ENCODE measurements around the gene PFDN1.

The PFDN1 gene

GRCh38 chr5:140284013-140284412 is 18.9 kb downstream of the PFDN1 start:
- Histone ChIP-seq H3K27me3 (ENCODE audit: insufficient read depth, low read length, poor library complexity) (no peaks in the 10 kb centered on the region), H3K56ac (ENCODE audit: low read length) (no peak overlapping the region), H3K4me3 (ENCODE audit: low read length) (no peak overlapping the region), H2BK120ac (ENCODE audit: low read depth, low read length) (no peak overlapping the region), H3K18ac (ENCODE audit: low read length) (no peak overlapping the region), H3K36me3 (ENCODE audit: control insufficient read depth, insufficient read depth, low read length) (no peaks in the 10 kb centered on the region), H3K4me2 (ENCODE audit: low read length) (no peak overlapping the region), H2AK5ac (ENCODE audit: low read length) (no peak overlapping the region), H2BK15ac (replicated peaks; ENCODE audit: low read depth) (no peak overlapping the region), H3K4me1 (ENCODE audit: control insufficient read depth, low read depth, low read length) (no peaks in the 10 kb centered on the region), H3K4ac (ENCODE audit: low read depth, low read length) (no peak overlapping the region), H4K8ac (ENCODE audit: low read depth, low read length) (no peak overlapping the region), H3K27ac (ENCODE audit: low read depth, low read length) (no peak overlapping the region), H3K79me2 (ENCODE audit: control insufficient read depth, insufficient read depth, low read length) (peaks cover 9% of the 10 kb centered on the region), H3K23ac (ENCODE audit: low read length) (no peak overlapping the region), H3K9ac (ENCODE audit: low read length) (no peak overlapping the region), H3K79me1 (ENCODE audit: low read length) (peaks cover 3% of the 10 kb centered on the region), H4K5ac (ENCODE audit: low read length) (no peak overlapping the region), H2BK5ac (ENCODE audit: low read length) (no peak overlapping the region)
- no peak for DNase-seq
- no CpG with 5 or more reads among the region's 3 CpGs for WGBS (ENCODE audit: extremely low coverage, insufficient coverage, low lambda C conversion rate)

DNA sequence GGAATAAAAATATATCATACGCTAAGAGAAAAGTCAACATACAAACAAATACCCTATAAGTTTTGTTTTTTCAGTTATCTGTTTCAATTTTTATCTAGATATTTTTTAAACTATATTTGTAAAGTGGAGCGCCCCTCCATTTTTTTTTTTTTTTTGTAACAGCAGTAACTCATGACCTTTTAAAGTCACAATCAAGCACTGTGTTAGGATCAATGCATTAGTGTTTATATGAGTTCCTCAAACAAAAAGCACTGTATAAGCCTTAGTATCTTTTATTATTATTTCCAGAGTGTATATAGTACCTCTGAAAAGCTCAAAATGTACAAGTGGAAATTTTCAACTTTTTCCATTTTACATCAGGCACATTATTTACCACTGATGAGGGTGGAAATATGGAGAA is 20.6 kb downstream of the PFDN1 start:
- Histone ChIP-seq H3K56ac (ENCODE audit: low read length) (no peak overlapping the region), H3K79me2 (ENCODE audit: control insufficient read depth, insufficient read depth, low read length) (peaks cover 6% of the 10 kb centered on the region), H3K27me3 (ENCODE audit: insufficient read depth, low read length, poor library complexity) (no peaks in the 10 kb centered on the region), H3K79me1 (ENCODE audit: low read length) (peaks cover 3% of the 10 kb centered on the region), H3K23ac (ENCODE audit: low read length) (no peak overlapping the region), H2BK15ac (replicated peaks; ENCODE audit: low read depth) (no peak overlapping the region), H2BK120ac (ENCODE audit: low read depth, low read length) (no peak overlapping the region), H3K27ac (ENCODE audit: low read depth, low read length) (no peak overlapping the region), H4K8ac (ENCODE audit: low read depth, low read length) (no peak overlapping the region), H4K5ac (ENCODE audit: low read length) (no peak overlapping the region), H3K4me1 (ENCODE audit: control insufficient read depth, low read depth, low read length) (no peaks in the 10 kb centered on the region), H3K36me3 (ENCODE audit: control insufficient read depth, insufficient read depth, low read length) (no peaks in the 10 kb centered on the region), H3K4me2 (ENCODE audit: low read length) (no peak overlapping the region), H2BK5ac (ENCODE audit: low read length) (no peak overlapping the region), H3K18ac (ENCODE audit: low read length) (no peak overlapping the region), H3K4ac (ENCODE audit: low read depth, low read length) (no peak overlapping the region), H3K9ac (ENCODE audit: low read length) (no peak overlapping the region), H3K4me3 (ENCODE audit: low read length) (no peak overlapping the region), H2AK5ac (ENCODE audit: low read length) (no peak overlapping the region)
- WGBS (ENCODE audit: extremely low coverage, insufficient coverage, low lambda C conversion rate): no CpG with 5 or more reads among the region's 2 CpGs
- DNase-seq: no peak

GRCh38 chr5:140275837-140276236 is 27.1 kb downstream of the PFDN1 start:
- Histone ChIP-seq H4K5ac (ENCODE audit: low read length) (no peak overlapping the region), H3K4me3 (ENCODE audit: low read length) (no peak overlapping the region), H3K79me1 (ENCODE audit: low read length) (no peaks in the 10 kb centered on the region), H3K23ac (ENCODE audit: low read length) (no peak overlapping the region), H3K27ac (ENCODE audit: low read depth, low read length) (no peak overlapping the region), H2BK120ac (ENCODE audit: low read depth, low read length) (no peak overlapping the region), H3K79me2 (ENCODE audit: control insufficient read depth, insufficient read depth, low read length) (no peaks in the 10 kb centered on the region), H3K4me1 (ENCODE audit: control insufficient read depth, low read depth, low read length) (no peaks in the 10 kb centered on the region), H3K4me2 (ENCODE audit: low read length) (no peak overlapping the region), H3K27me3 (ENCODE audit: insufficient read depth, low read length, poor library complexity) (no peaks in the 10 kb centered on the region), H4K8ac (ENCODE audit: low read depth, low read length) (no peak overlapping the region), H2BK15ac (replicated peaks; ENCODE audit: low read depth) (no peak overlapping the region), H3K36me3 (ENCODE audit: control insufficient read depth, insufficient read depth, low read length) (peaks cover 2% of the 10 kb centered on the region), H3K18ac (ENCODE audit: low read length) (no peak overlapping the region), H3K9ac (ENCODE audit: low read length) (no peak overlapping the region), H2AK5ac (ENCODE audit: low read length) (no peak overlapping the region), H2BK5ac (ENCODE audit: low read length) (no peak overlapping the region), H3K56ac (ENCODE audit: low read length) (no peak overlapping the region), H3K4ac (ENCODE audit: low read depth, low read length) (no peak overlapping the region)
- no peak for DNase-seq

- Histone ChIP-seq H3K56ac (ENCODE audit: low read length) (no peak overlapping the region), H3K4ac (ENCODE audit: low read depth, low read length) (no peak overlapping the region), H2BK5ac (ENCODE audit: low read length) (no peak overlapping the region), H4K8ac (ENCODE audit: low read depth, low read length) (no peak overlapping the region), H3K27ac (ENCODE audit: low read depth, low read length) (no peak overlapping the region), H2AK5ac (ENCODE audit: low read length) (no peak overlapping the region), H3K4me3 (ENCODE audit: low read length) (no peak overlapping the region), H2BK15ac (replicated peaks; ENCODE audit: low read depth) (no peak overlapping the region), H3K9ac (ENCODE audit: low read length) (no peak overlapping the region), H4K5ac (ENCODE audit: low read length) (no peak overlapping the region), H3K18ac (ENCODE audit: low read length) (no peak overlapping the region), H2BK120ac (ENCODE audit: low read depth, low read length) (no peak overlapping the region), H3K36me3 (ENCODE audit: control insufficient read depth, insufficient read depth, low read length) (peaks cover 2% of the 10 kb centered on the region), H3K4me2 (ENCODE audit: low read length) (no peak overlapping the region), H3K23ac (ENCODE audit: low read length) (no peak overlapping the region), H3K4me1 (ENCODE audit: control insufficient read depth, low read depth, low read length) (no peaks in the 10 kb centered on the region), H3K79me2 (ENCODE audit: control insufficient read depth, insufficient read depth, low read length) (no peaks in the 10 kb centered on the region), H3K79me1 (ENCODE audit: low read length) (no peaks in the 10 kb centered on the region), H3K27me3 (ENCODE audit: insufficient read depth, low read length, poor library complexity) (no peaks in the 10 kb centered on the region)
- WGBS (ENCODE audit: extremely low coverage, insufficient coverage, low lambda C conversion rate): no CpG with 5 or more reads among the region's 6 CpGs
- DNase-seq: no peak
Measured at GRCh38 chr5:140273401-140273877, 29.5 kb downstream of the PFDN1 start.

DNA sequence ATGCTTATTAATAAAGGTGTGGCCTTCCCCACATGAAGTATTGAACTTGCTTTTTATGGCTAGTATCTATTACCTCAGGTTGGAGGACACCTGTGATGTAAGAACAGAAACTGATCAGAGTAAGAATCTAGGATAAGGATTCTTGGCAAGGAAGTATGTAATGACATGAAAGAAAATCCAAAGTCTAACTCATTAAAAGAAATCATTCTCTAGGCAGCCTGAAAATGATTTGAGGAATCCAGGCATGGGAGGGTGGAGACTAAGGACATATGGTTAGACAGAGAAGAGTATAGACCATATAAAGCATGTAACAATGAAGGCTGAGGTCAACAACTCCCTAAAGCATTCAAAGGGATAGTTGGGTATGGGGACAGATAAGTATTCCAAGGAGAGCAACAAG is 32.9 kb downstream of the PFDN1 start:
- Histone ChIP-seq H4K8ac (ENCODE audit: low read depth, low read length) (no peak overlapping the region), H2BK5ac (ENCODE audit: low read length) (no peak overlapping the region), H3K4me3 (ENCODE audit: low read length) (no peak overlapping the region), H3K36me3 (ENCODE audit: control insufficient read depth, insufficient read depth, low read length) (peaks cover 2% of the 10 kb centered on the region), H2BK15ac (replicated peaks; ENCODE audit: low read depth) (no peak overlapping the region), H4K5ac (ENCODE audit: low read length) (no peak overlapping the region), H3K79me1 (ENCODE audit: low read length) (peaks cover 4% of the 10 kb centered on the region), H3K27ac (ENCODE audit: low read depth, low read length) (no peak overlapping the region), H2AK5ac (ENCODE audit: low read length) (no peak overlapping the region), H3K27me3 (ENCODE audit: insufficient read depth, low read length, poor library complexity) (no peaks in the 10 kb centered on the region), H3K23ac (ENCODE audit: low read length) (no peak overlapping the region), H3K4me2 (ENCODE audit: low read length) (no peak overlapping the region), H2BK120ac (ENCODE audit: low read depth, low read length) (no peak overlapping the region), H3K18ac (ENCODE audit: low read length) (no peak overlapping the region), H3K4ac (ENCODE audit: low read depth, low read length) (no peak overlapping the region), H3K56ac (ENCODE audit: low read length) (no peak overlapping the region), H3K4me1 (ENCODE audit: control insufficient read depth, low read depth, low read length) (no peaks in the 10 kb centered on the region), H3K9ac (ENCODE audit: low read length) (no peak overlapping the region), H3K79me2 (ENCODE audit: control insufficient read depth, insufficient read depth, low read length) (peaks cover under 1% of the 10 kb centered on the region)
- no peak for DNase-seq

DNA sequence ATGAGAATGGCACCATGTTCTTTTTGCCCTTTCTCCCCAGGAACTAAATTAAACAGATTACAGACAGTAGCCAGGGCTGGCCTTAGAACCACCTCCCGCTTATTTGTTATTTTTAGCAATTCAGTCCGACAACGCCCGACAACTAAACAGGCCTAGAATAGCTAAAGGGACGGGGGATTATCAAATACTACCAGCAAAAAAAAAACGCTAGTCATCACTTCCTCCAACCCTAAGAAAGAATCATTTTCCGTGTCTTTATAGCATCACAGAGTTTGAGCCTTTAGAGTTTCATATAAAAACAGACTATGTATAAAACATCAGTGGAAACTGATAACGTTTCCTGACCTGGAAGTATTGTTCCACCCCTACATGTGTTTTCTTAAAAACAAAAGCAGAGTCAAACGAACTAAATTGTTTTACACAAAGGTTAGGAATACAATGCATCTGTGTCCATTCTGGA is 35.3 kb downstream of the PFDN1 start:
- Histone ChIP-seq H4K5ac (ENCODE audit: low read length) (no peak overlapping the region), H3K9ac (ENCODE audit: low read length) (no peak overlapping the region), H3K27me3 (ENCODE audit: insufficient read depth, low read length, poor library complexity) (no peaks in the 10 kb centered on the region), H3K27ac (ENCODE audit: low read depth, low read length) (no peak overlapping the region), H2BK5ac (ENCODE audit: low read length) (no peak overlapping the region), H3K36me3 (ENCODE audit: control insufficient read depth, insufficient read depth, low read length) (no peaks in the 10 kb centered on the region), H3K79me2 (ENCODE audit: control insufficient read depth, insufficient read depth, low read length) (peaks cover 2% of the 10 kb centered on the region), H3K4me3 (ENCODE audit: low read length) (no peak overlapping the region), H3K4ac (ENCODE audit: low read depth, low read length) (no peak overlapping the region), H2BK15ac (replicated peaks; ENCODE audit: low read depth) (no peak overlapping the region), H2AK5ac (ENCODE audit: low read length) (no peak overlapping the region), H3K18ac (ENCODE audit: low read length) (no peak overlapping the region), H3K23ac (ENCODE audit: low read length) (no peak overlapping the region), H3K4me2 (ENCODE audit: low read length) (no peak overlapping the region), H4K8ac (ENCODE audit: low read depth, low read length) (no peak overlapping the region), H3K56ac (ENCODE audit: low read length) (no peak overlapping the region), H2BK120ac (ENCODE audit: low read depth, low read length) (no peak overlapping the region), H3K79me1 (ENCODE audit: low read length) (peaks cover 5% of the 10 kb centered on the region), H3K4me1 (ENCODE audit: control insufficient read depth, low read depth, low read length) (no peaks in the 10 kb centered on the region)
- no peak for DNase-seq
- no CpG with 5 or more reads among the region's 9 CpGs for WGBS (ENCODE audit: extremely low coverage, insufficient coverage, low lambda C conversion rate)

Measured in mesendoderm (in vitro differentiated cells).